ENCODE data around the gene ZNF584. TPM values are rescaled to one million over a fixed set of nuclear protein-coding genes. Genes with fewer than 3 reads are reported as not detected.
A peak's percentile ranks its signal among the peaks of the same experiment; 100 is the strongest.

The ZNF584 gene
- total RNA-seq, 3 donors from 2014 or later = 13.6 to 16.1 (median 15.8) TPM

DNA sequence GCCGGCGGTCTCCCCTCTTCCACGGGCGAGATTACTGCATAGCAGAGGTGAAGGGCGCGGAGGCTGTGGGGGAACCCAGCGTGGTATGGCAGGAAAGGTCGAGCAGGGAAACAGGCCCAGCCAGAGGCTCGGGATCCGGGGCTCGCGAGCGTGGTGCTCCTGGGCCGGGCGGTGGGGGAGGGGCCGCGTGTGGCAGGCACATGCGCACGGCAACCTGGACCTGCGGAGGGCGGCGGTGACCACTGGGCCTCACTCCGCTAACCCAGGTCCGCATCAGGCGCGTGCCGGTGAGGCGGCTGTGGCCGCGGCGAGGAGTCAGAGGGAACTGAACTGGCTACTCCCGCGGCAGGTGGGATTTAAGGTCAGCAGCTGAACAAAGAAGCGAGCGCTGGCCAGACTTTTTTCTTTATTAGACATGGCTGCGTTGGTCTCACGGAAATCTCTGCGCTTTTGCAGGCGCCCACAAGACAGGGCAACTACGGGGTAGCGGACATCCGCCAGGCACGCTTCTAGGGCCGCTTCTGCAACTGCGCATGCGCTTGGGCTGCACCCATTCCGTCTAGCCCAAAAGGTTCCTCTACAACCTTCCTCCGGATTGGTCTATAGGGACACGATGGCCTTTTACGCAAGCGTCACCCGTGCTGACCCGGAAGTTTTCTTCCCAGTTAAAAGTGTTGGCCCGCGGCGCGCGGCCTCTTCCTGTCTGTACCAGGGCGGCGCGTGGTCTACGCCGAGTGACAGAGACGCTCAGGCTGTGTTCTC, 21.7 kb upstream of the ZNF584 start, which contains the start of gene RPS5:
Gene RPS5, plus strand, starts transcription at position 694 of the 762 bp plus-strand sequence. CDS start 869 bp downstream, outside the sequence.
- Histone ChIP-seq H3K9me3 (no peaks in the 10 kb centered on the region), H3K27ac (peak within 1 kb of the TSS; percentile 94 to 97), H3K36me3 (no peaks in the 10 kb centered on the region), H3K4me1 (peaks cover 12 to 21% of the 10 kb centered on the region in 2 donors), H3K4me3 (peak within 1 kb of the TSS; percentile 68 to 87 (median 86)), H3K27me3 (no peaks in the 10 kb centered on the region)
- intact Hi-C loops (cut with DNase I; ENCODE audit: low total_unique reads) = no loop called here
- TF ChIP-seq POLR2AphosphoS5 (IDR thresholded peaks at IDR 0.05) = peak; percentile 84 to 94 (median 87)
- TF ChIP-seq, protein P1, sequence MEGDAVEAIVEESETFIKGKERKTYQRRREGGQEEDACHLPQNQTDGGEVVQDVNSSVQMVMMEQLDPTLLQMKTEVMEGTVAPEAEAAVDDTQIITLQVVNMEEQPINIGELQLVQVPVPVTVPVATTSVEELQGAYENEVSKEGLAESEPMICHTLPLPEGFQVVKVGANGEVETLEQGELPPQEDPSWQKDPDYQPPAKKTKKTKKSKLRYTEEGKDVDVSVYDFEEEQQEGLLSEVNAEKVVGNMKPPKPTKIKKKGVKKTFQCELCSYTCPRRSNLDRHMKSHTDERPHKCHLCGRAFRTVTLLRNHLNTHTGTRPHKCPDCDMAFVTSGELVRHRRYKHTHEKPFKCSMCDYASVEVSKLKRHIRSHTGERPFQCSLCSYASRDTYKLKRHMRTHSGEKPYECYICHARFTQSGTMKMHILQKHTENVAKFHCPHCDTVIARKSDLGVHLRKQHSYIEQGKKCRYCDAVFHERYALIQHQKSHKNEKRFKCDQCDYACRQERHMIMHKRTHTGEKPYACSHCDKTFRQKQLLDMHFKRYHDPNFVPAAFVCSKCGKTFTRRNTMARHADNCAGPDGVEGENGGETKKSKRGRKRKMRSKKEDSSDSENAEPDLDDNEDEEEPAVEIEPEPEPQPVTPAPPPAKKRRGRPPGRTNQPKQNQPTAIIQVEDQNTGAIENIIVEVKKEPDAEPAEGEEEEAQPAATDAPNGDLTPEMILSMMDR (IDR thresholded peaks at IDR 0.05) = peak in 2 of 3 donors; percentile 13 to 15
- TF ChIP-seq POLR2A (IDR thresholded peaks at IDR 0.05) = peak; percentile 66
- DNase-seq (ENCODE audit: low spot score in 2 of 2) = peak; percentile 95 to 97

DNA sequence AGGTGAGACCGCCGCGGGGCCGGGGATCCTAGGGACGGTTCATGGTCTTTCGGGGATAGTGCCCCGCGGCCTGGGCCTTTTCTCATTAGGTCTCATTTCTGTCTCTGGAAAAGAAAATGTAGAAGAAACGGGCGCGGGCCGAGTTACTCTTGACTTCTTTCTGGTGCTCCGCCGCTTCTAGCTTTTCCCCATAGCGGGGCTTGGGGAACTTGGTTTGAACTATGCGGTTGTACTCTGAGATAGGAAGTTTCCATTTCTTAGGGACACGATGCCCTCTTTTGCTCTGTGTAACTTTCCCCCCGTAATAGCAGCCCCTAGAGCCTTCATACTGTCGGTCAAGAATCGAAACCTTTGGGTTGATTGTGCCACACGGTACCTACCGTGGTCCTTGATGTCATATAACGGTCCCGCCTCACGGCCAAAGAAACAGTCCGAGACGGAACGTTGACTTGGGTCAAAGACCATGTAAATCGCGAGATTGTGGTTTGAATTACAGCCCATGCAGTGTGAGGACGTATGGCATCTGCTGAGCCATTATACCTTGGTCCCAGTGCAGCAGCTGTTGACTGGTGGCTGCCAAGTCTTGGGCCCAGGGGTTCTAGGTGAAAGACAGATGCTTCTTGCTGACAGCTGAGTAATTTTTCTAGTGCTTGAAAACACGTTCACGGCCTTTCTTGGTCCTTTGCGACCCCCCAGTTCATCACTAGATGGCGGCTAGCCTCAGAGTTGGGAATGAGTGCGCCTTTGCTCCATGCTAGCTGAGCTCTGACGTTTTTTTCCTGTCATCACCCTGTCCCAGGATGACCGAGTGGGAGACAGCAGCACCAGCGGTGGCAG, 20.9 kb upstream of the ZNF584 start:
- Histone ChIP-seq H3K4me1 (peaks cover 12 to 16% of the 10 kb centered on the region in 2 donors), H3K27me3 (no peaks in the 10 kb centered on the region), H3K36me3 (no peaks in the 10 kb centered on the region), H3K27ac (peak overlapping the region; percentile 94 to 97), H3K4me3 (peak overlapping the region; percentile 68 to 87 (median 86)), H3K9me3 (no peaks in the 10 kb centered on the region)
- no peak for DNase-seq (ENCODE audit: low spot score in 2 of 2)
- intact Hi-C loops (cut with DNase I; ENCODE audit: low total_unique reads) = no loop called here
- TF ChIP-seq, protein P1 (IDR thresholded peaks at IDR 0.05) = no peak
- no peak for TF ChIP-seq POLR2AphosphoS5 (IDR thresholded peaks at IDR 0.05)

DNA sequence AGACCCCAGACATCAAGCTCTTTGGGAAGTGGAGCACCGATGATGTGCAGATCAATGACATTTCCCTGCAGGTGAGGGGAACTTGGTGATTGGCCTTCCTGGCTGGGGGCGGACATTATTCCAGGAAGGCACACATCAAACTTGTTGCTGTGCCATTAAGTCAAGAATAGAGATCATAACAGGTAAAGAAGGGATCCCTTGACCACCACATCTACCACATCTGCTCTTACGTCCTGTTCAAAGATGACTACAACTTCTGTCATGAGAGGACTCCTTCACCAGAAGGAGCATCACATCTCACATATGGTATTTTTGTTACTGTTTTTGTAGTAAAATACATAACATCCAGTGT, 20.3 kb upstream of the ZNF584 start:
- H3K4me3 ChIP-seq = peak overlapping the region; percentile 68 to 87 (median 86)
- peaks cover 12 to 16% of the 10 kb centered on the region in 2 donors for H3K4me1 ChIP-seq
- DNase-seq (ENCODE audit: low spot score in 2 of 2) = no peak
- intact Hi-C loops (cut with DNase I; ENCODE audit: low total_unique reads) = no loop called here
- no peaks in the 10 kb centered on the region for H3K36me3 ChIP-seq
- H3K27me3 ChIP-seq = no peaks in the 10 kb centered on the region
- TF ChIP-seq, protein P1 (IDR thresholded peaks at IDR 0.05) = no peak
- TF ChIP-seq POLR2AphosphoS5 (IDR thresholded peaks at IDR 0.05) (no peak), POLR2A (IDR thresholded peaks at IDR 0.05) (no peak)
- no peak overlapping the region for H3K27ac ChIP-seq
- no peaks in the 10 kb centered on the region for H3K9me3 ChIP-seq

DNA sequence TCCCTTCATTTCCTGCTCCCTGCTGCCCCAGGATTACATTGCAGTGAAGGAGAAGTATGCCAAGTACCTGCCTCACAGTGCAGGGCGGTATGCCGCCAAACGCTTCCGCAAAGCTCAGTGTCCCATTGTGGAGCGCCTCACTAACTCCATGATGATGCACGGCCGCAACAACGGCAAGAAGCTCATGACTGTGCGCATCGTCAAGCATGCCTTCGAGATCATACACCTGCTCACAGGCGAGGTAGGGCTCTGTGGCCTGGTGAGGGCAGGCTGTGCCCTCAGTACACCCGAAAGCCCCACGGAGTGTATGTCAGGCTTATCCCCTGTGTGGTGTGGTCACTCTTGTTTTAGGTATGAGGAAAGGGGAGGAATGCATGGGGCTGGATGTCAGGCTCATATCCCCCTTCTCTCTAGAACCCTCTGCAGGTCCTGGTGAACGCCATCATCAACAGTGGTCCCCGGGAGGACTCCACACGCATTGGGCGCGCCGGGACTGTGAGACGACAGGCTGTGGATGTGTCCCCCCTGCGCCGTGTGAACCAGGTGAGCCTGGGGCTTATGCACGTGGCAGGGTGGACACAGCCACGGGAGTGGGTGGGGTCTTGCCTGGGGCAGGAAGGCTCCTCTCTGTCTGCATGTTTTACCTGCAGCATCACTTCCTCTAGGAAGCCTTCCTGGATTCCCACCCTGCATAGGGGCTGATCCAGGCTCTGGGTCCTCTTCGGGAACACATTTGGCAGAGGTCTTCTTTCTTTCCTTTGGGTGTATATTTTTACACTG, 15.3 kb upstream of the ZNF584 start:
- Histone ChIP-seq H3K4me3 (no peak overlapping the region), H3K9me3 (no peaks in the 10 kb centered on the region), H3K27ac (no peak overlapping the region), H3K4me1 (peaks cover under 1 to 8% of the 10 kb centered on the region in 2 donors), H3K27me3 (peaks cover 0 to 14% of the 10 kb centered on the region in 2 donors), H3K36me3 (no peaks in the 10 kb centered on the region)
- intact Hi-C loops (cut with DNase I; ENCODE audit: low total_unique reads) = no loop called here
- TF ChIP-seq, protein P1 (IDR thresholded peaks at IDR 0.05) = no peak
- TF ChIP-seq POLR2A (IDR thresholded peaks at IDR 0.05) (no peak), POLR2AphosphoS5 (IDR thresholded peaks at IDR 0.05) (no peak)
- no peak for DNase-seq (ENCODE audit: low spot score in 2 of 2)
